ENCODE measurements around the gene XPNPEP3. TPM values are rescaled to one million over a fixed set of nuclear protein-coding genes. Genes with fewer than 3 reads are reported as not detected.
"Not testable (repeated sequence)": the region's sequence is repeated elsewhere in the genome, so short reads cannot be mapped to it uniquely, and the experiment has no call there.

XPNPEP3 gene
- total RNA-seq, 1 donor from 2014 or later: 22.0 TPM

DNA sequence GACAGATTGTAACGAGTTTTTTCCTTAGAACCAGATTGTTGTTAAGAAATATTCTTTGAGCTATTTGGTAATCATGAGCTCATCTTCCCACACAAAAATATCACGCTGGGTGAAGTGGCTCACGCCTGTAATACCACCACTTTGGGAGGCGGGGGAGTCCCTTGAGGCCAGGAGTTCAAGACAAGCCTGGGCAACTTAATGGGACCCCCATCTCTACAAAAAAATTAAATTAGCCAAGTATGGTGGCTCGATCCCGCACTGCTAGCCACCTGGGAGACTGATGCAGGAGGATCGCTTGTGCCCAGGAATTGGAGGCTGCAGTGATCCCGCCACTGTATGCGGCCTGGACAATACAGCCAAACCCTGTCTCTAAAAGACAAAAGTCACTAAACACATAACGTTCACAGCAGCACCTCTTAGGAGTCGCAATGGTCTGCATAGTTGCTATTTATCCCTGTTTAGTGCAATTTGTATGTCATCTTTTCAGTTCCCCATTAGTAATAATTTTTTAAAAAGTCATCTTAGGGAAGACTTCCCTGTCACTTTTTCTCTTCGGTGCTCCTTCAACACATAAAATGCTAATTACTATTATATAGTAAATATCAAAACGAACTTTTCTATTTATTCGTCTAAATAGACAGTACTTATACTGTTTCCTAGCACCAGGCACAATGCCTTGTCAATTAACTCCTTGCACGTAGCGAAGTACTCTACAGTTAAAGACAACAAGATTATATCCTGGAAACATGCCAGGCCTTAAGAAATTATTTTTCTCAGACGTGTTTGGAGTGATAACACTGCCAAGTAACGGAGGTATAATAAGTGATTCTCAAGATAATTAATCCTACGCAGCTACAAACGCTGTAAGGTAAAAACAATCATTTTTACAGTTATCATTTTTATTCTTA, 1.6 kb upstream of the XPNPEP3 start:
- intact Hi-C loops (cut with DNase I): loop anchor here (5.0 kb wide), 1 partner anchor 38 kb away; the partner anchor contains the start of gene SLC25A17
- no peak for DNase-seq (ENCODE audit: low spot score)

GRCh38 chr22:40855979-40856512, 902 bp upstream of the XPNPEP3 start:
- intact Hi-C loops (cut with DNase I): loop anchor here (5.0 kb wide), 1 partner anchor 39 kb away; the partner anchor contains the start of gene SLC25A17

DNA sequence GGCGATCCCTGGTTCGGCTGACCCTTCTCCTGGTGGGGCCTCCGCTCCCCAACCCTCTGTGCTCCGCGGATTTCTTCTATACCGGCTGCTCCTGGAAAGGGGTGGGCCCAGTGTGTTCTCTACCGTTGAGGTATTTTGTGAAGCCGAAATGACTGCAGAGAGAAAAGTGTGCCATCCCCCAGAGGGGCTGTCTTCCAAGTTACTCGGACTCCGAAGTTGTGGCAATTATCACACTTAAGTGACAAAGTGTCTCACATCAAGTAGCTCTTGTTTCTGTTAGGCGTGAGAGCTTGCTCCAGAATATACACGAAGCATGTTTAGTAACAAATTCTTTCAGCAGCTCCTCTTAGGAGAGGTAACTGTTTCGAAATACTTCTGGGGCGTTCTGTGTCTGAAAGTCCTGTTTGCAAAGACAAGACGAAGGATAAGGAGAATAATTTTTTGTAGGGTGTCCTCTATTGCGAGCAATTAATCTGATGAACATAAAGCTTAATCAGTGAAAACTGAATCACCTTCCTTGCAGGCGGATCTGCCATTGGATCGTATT, 434 bp downstream of the XPNPEP3 start:
- no peak for DNase-seq (ENCODE audit: low spot score)
- intact Hi-C loops (cut with DNase I): loop anchor here (5.0 kb wide), 1 partner anchor 40 kb away; the partner anchor contains the start of gene SLC25A17

More at GRCh38 chr22:40855979-40856512, 902 bp upstream of the XPNPEP3 start:
- DNase-seq (ENCODE audit: low spot score): no peak

DNA sequence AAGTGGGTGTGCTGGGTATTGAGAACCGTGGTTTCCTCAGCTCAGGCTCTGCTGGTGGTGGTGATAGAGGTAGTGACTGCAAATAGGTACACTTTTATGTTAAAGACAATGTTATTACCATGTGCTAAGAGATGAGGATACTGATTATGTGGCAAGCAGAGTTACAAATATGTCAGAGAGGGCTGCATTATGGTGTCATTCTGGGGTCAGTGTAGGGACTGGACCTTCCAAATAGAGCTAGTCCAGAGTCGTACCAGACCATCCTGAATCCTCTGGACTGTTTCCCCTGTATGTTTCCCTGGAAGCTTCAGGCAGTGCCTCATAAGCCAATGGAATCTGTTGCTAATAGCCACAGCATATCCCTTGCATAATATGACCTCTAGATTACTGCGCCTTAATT, 5.1 kb downstream of the XPNPEP3 start, which contains the start of gene DNAJB7:
Gene DNAJB7 (minus strand): TSS at position 101 of the 400 bp plus-strand sequence. CDS start 119 bp downstream, outside the sequence.
- no peak for DNase-seq (ENCODE audit: low spot score)
- intact Hi-C loops (cut with DNase I): no loop called here

- intact Hi-C loops (cut with DNase I): no loop called here
Measured at GRCh38 chr22:40862537-40862936, 5.6 kb downstream of the XPNPEP3 start.

DNA sequence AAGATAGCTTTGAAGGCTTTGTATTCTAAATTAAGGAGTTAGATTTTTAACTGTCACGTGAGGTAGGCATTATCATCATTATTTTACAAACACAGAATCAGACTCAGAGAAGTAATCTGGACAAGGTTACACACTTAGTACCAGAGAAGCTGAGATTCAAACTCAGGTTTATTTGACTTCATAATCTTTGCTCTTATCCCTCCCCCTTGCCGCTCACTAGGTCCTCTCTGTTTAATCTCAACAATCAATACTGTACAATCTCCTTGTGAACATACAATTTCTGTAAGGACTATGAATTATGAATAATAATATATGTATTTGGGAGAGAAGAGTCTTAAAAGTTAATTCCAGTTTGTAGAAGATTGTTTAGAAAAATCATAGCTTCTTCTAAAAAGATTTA, 10.2 kb downstream of the XPNPEP3 start:
- intact Hi-C loops (cut with DNase I): no loop called here
- no peak for DNase-seq (ENCODE audit: low spot score)

More at GRCh38 chr22:40862537-40862936, 5.6 kb downstream of the XPNPEP3 start:
- no peak for DNase-seq (ENCODE audit: low spot score)

GRCh38 chr22:40868379-40868778, 11.4 kb downstream of the XPNPEP3 start:
- DNase-seq (ENCODE audit: low spot score); intact Hi-C loops (cut with DNase I): not testable (repeated sequence)

GRCh38 chr22:40874016-40874415, 17.1 kb downstream of the XPNPEP3 start:
- intact Hi-C loops (cut with DNase I): no loop called here
- no peak for DNase-seq (ENCODE audit: low spot score)

GRCh38 chr22:40875111-40875510, 18.2 kb downstream of the XPNPEP3 start:
- intact Hi-C loops (cut with DNase I): no loop called here
- no peak for DNase-seq (ENCODE audit: low spot score)

DNA sequence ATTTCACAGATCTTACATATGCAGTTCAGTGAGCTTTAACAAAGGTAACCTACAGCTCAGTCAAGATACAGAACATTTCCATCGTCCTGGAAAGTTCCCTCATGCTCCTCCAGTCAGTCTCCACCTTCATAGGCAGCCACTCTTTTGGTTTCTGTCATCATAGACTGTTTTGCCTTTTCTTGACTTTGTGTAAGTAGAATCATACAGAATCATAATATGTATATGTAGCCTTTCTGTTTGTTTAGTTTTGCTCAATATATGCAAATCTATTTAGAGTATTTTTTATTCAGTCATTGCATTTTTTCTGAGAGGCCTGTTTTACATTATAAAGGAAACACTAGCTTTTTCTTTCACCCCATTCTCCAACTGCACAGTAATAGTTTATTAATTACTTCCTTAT, 20.0 kb downstream of the XPNPEP3 start:
- intact Hi-C loops (cut with DNase I): no loop called here
- DNase-seq (ENCODE audit: low spot score): no peak

GRCh38 chr22:40877488-40877887, 20.5 kb downstream of the XPNPEP3 start:
- DNase-seq (ENCODE audit: low spot score): no peak
- intact Hi-C loops (cut with DNase I): no loop called here

GRCh38 chr22:40878922-40879321, 22.0 kb downstream of the XPNPEP3 start:
- intact Hi-C loops (cut with DNase I): no loop called here
- no peak for DNase-seq (ENCODE audit: low spot score)

- intact Hi-C loops (cut with DNase I): no loop called here
- DNase-seq (ENCODE audit: low spot score): no peak
Measured at GRCh38 chr22:40889116-40889515, 32.2 kb downstream of the XPNPEP3 start.

DNA sequence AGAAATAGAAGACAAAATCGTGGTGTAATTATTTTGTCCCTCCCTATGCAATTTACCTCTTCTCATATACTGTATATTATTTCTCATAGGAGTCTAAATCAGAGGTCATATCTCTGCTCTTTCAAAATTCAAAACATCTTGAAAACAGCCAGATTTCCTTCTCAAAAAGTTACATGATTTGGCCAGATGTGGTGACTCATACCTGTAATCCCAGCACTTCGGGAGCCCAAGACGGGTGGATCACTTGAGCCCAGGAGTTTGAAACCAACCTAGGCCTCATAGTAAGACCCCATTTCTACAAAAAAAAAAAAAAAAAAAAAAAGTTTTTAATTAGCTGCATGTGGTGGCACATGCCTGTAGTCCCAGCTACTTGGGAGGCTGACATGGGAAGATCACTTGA, 33.9 kb downstream of the XPNPEP3 start:
- no peak for DNase-seq (ENCODE audit: low spot score)
- intact Hi-C loops (cut with DNase I): no loop called here

GRCh38 chr22:40894417-40894816, 37.5 kb downstream of the XPNPEP3 start:
- intact Hi-C loops (cut with DNase I): no loop called here
- DNase-seq (ENCODE audit: low spot score): no peak

GRCh38 chr22:40898850-40899357, 42.0 kb downstream of the XPNPEP3 start:
- no peak for DNase-seq (ENCODE audit: low spot score)
- intact Hi-C loops (cut with DNase I): no loop called here

DNA sequence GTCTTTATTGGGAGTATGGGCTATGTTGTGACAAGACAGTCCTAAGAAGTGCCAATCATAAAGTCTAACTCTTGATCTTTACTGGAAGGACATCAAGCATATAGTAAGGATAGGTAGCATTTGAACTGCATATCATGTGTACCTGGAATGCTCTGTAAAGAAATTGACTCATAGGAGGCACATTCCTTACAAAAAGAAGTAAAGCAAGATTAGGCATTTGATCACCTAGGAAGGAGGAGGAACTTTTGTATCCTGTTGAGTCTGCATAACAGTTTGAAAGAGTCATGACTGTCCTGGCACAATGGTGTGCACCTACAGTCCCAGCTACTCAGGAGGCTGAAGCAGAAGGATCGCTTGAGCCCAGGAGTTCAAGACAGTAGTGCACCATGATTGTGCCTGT, 47.2 kb downstream of the XPNPEP3 start:
- intact Hi-C loops (cut with DNase I): no loop called here

GRCh38 chr22:40908895-40909294, 51.9 kb downstream of the XPNPEP3 start:
- intact Hi-C loops (cut with DNase I): no loop called here
- no peak for DNase-seq (ENCODE audit: low spot score)

More for the DNA sequence above, 47.2 kb downstream of the XPNPEP3 start:
- no peak for DNase-seq (ENCODE audit: low spot score)

DNA sequence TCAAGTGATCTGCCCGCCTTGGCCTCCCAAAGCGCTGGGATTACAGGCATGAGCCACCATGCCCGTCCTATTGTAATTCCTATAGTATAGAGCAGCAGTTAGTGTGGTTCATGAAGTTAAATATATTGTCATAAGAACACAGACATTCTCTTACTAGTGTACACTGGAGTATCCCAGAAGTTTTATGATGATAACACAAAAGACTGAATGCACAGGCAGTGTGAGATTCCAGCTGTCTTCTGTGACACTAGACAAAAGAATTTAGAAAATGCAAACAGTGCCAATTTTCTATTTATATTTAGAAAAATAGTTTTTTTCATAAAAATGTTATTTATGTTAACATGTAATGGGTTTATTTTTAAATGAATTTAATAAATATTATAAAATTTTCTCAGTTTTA, 54.8 kb downstream of the XPNPEP3 start:
- intact Hi-C loops (cut with DNase I): no loop called here
- no peak for DNase-seq (ENCODE audit: low spot score)

DNA sequence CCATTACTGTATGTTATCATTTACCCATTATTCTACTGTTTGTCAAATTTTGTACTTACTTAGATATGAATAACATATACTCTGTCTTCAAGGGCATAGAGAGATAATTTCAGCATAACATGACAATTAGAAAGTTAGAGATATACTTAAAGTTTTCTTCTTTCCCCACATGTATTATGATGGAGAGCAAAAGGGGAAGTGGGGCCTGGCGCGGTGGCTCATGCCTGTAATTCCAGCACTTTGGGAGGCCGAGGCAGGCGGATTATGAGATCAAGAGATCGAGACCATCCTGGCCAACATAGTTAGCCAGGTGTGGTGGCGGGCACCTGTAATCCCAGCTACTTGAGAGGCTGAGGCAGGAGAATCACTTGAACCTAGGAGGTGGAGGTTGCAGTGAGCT, 56.0 kb downstream of the XPNPEP3 start:
- intact Hi-C loops (cut with DNase I); DNase-seq (ENCODE audit: low spot score): not testable (repeated sequence)
